Measurements from ENCODE around the gene C19orf47. TPM values are rescaled to one million over a fixed set of nuclear protein-coding genes. Genes with fewer than 3 reads are reported as not detected.

The C19orf47 gene
- total RNA-seq, 1 experiment from 2014 or later = 11.7 TPM

DNA sequence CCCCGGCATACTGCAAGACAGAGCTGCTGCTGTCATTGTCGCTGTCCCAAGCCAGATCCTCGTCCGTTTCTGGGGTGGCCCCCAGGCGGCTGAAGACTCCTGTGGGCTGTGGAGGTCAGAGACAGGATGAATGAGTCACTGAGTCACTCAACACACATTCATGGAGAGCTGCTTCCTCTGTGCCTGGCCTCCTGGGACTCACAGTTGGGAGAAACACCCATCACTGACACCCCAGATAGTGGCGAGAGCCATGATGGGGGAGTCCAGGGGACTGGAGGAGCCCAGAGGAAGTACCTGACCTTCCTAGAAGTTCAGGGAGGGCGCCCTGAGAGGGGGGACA lies 26.0 kb downstream of the C19orf47 start:
- H3K27ac ChIP-seq (ENCODE audit: low read length) = no peak overlapping the region
- H3K9me2 ChIP-seq (replicated peaks; ENCODE audit: insufficient read depth, low read length) = no peaks in the 10 kb centered on the region
- H3K4me2 ChIP-seq (ENCODE audit: low read depth, low read length, poor library complexity, severe bottlenecking) = no peak overlapping the region
- H2AFZ ChIP-seq (ENCODE audit: low read length) = no peak overlapping the region
- H3K79me2 ChIP-seq (ENCODE audit: low read length) = no peaks in the 10 kb centered on the region
- H4K20me1 ChIP-seq (ENCODE audit: insufficient read depth, low read depth, low read length) = no peaks in the 10 kb centered on the region
- no peaks in the 10 kb centered on the region for H3K27me3 ChIP-seq (ENCODE audit: low read length)
- no peak for DNase-seq
- no peaks in the 10 kb centered on the region for H3K9me3 ChIP-seq (ENCODE audit: low read length)
- H3K4me3 ChIP-seq (ENCODE audit: low read length) = no peak overlapping the region
- H3K36me3 ChIP-seq (ENCODE audit: insufficient read depth, low read length) = peaks cover 2% of the 10 kb centered on the region; the same call in 1 of the 2 replicates
- no peak overlapping the region for H3K9ac ChIP-seq (ENCODE audit: low read length)
- H3K4me1 ChIP-seq (ENCODE audit: low read length) = no peaks in the 10 kb centered on the region

DNA sequence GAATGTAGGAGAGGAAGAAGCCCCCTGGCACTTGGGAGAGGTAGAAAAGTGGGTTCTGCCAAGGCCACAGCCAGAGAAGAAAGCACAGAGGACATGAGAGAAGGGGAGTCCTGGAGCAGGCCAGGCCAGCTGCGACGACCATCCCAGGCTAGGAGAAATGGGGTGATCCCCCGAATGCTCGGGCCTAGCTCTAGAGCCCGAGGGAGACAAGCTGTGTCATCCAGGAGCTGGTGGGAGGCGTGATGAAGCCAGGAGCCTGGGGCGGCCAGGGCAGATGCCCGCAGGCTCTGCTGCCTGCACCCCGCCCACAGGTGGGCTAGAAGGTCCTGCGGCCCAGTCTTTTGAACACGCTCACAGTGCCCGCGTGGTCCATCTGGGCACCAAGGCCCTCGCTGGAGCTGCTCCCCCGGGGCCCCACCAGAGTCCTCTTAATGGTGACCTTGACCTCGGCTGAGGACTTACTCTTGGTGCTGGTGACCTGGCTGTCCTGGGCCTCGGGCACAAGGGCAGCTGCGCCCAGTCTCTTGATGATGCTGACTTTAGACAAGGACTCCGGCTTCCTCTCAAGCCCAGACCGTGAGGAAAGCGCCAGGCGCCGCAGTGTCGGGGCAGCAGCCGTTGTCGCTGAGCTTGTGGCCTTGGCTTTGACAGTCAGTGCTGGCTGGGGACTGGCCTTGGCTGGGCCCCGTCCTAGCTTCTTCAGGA lies 26.5 kb downstream of the C19orf47 start:
- Histone ChIP-seq H4K20me1 (ENCODE audit: insufficient read depth, low read depth, low read length) (no peaks in the 10 kb centered on the region), H3K27ac (ENCODE audit: low read length) (no peak overlapping the region), H3K4me2 (ENCODE audit: low read depth, low read length, poor library complexity, severe bottlenecking) (no peak overlapping the region), H3K4me1 (ENCODE audit: low read length) (no peaks in the 10 kb centered on the region), H3K27me3 (ENCODE audit: low read length) (no peaks in the 10 kb centered on the region), H3K9me3 (ENCODE audit: low read length) (no peaks in the 10 kb centered on the region), H3K36me3 (ENCODE audit: insufficient read depth, low read length) (peaks cover 2% of the 10 kb centered on the region; the same call in 1 of the 2 replicates), H3K9ac (ENCODE audit: low read length) (no peak overlapping the region), H3K4me3 (ENCODE audit: low read length) (no peak overlapping the region), H3K79me2 (ENCODE audit: low read length) (no peaks in the 10 kb centered on the region), H2AFZ (ENCODE audit: low read length) (no peak overlapping the region), H3K9me2 (replicated peaks; ENCODE audit: insufficient read depth, low read length) (no peaks in the 10 kb centered on the region)
- no peak for DNase-seq

DNA sequence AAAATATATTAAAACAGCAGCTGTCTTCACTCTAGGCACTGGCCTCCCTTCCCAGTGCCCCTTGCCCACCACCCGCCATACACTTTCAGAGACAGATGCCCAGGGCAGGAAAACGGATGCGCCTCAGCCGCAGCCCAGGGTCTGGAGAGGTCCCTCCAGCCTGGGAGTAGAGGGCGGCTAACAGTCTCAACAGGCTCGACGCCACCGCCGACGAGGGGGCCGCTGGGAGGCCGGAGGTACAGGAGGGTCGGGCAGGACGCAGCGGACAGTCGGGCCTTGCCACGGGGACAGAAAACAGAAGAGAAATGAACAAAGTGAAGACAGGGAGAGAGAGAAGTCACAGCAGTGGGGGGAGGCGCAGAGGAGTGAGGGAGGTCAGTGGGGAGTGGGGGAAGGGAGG lies 27.1 kb downstream of the C19orf47 start:
- Histone ChIP-seq H3K9me3 (ENCODE audit: low read length) (no peaks in the 10 kb centered on the region), H4K20me1 (ENCODE audit: insufficient read depth, low read depth, low read length) (no peaks in the 10 kb centered on the region), H3K4me2 (ENCODE audit: low read depth, low read length, poor library complexity, severe bottlenecking) (no peak overlapping the region), H3K27me3 (ENCODE audit: low read length) (no peaks in the 10 kb centered on the region), H3K27ac (ENCODE audit: low read length) (no peak overlapping the region), H3K4me3 (ENCODE audit: low read length) (no peak overlapping the region), H3K9ac (ENCODE audit: low read length) (no peak overlapping the region), H3K9me2 (replicated peaks; ENCODE audit: insufficient read depth, low read length) (no peaks in the 10 kb centered on the region), H3K36me3 (ENCODE audit: insufficient read depth, low read length) (peaks cover 2% of the 10 kb centered on the region; the same call in 1 of the 2 replicates), H3K79me2 (ENCODE audit: low read length) (no peaks in the 10 kb centered on the region), H2AFZ (ENCODE audit: low read length) (no peak overlapping the region), H3K4me1 (ENCODE audit: low read length) (no peaks in the 10 kb centered on the region)
- no peak for DNase-seq

DNA sequence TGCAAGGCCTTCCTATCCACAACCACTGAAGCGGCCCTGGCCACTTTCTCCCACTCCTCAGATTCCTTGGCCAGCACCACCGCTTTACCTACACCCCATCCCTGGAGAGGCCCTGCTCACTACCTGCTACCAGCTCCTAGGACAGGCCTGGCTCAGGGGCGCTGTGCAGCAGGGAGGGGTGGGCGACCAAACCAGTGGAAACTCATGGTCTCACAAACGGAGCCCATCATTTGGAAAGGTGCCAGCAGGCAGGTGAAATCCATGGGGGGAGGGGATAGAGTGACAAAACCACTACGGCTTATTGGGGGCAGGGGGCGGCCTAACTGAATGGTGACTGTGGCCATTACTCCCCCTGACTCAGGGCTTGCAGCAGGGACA lies 27.6 kb downstream of the C19orf47 start:
- H3K4me1 ChIP-seq (ENCODE audit: low read length) = no peaks in the 10 kb centered on the region
- no peak overlapping the region for H3K4me2 ChIP-seq (ENCODE audit: low read depth, low read length, poor library complexity, severe bottlenecking)
- H3K79me2 ChIP-seq (ENCODE audit: low read length) = no peaks in the 10 kb centered on the region
- no peak overlapping the region for H3K4me3 ChIP-seq (ENCODE audit: low read length)
- peaks cover under 1% of the 10 kb centered on the region; the same call in 1 of the 2 replicates for H3K36me3 ChIP-seq (ENCODE audit: insufficient read depth, low read length)
- no peak overlapping the region for H2AFZ ChIP-seq (ENCODE audit: low read length)
- no peak overlapping the region for H3K27ac ChIP-seq (ENCODE audit: low read length)
- no peaks in the 10 kb centered on the region for H3K27me3 ChIP-seq (ENCODE audit: low read length)
- no peaks in the 10 kb centered on the region for H3K9me3 ChIP-seq (ENCODE audit: low read length)
- no peaks in the 10 kb centered on the region for H3K9me2 ChIP-seq (replicated peaks; ENCODE audit: insufficient read depth, low read length)
- DNase-seq = no peak
- H4K20me1 ChIP-seq (ENCODE audit: insufficient read depth, low read depth, low read length) = no peaks in the 10 kb centered on the region
- no peak overlapping the region for H3K9ac ChIP-seq (ENCODE audit: low read length)

DNA sequence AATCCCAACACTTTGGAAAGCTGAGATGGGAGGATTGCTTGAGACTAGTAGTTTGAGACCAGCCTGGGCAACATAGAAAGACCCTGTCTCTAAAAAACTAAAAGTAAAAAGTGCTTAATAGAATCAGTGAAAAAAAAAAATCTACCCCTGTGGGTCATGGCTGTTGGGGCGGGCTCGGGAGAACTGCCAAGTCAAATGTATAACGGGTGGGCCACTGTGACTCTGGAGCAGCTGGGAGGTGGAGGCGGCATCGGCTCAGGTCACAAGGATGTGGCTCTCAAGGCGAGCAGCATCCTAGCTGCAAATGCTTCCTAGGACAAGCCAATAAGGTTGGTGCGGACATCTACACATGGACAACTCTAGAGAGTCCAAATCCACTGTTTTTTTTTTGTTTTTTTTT lies 30.9 kb downstream of the C19orf47 start:
- Histone ChIP-seq H4K20me1 (ENCODE audit: insufficient read depth, low read depth, low read length) (no peaks in the 10 kb centered on the region), H3K4me2 (ENCODE audit: low read depth, low read length, poor library complexity, severe bottlenecking) (no peak overlapping the region), H3K4me3 (ENCODE audit: low read length) (no peak overlapping the region), H3K9me3 (ENCODE audit: low read length) (no peaks in the 10 kb centered on the region), H3K36me3 (ENCODE audit: insufficient read depth, low read length) (no peaks in the 10 kb centered on the region; the same call in 1 of the 2 replicates), H3K9ac (ENCODE audit: low read length) (no peak overlapping the region), H3K9me2 (replicated peaks; ENCODE audit: insufficient read depth, low read length) (no peaks in the 10 kb centered on the region), H3K27me3 (ENCODE audit: low read length) (no peaks in the 10 kb centered on the region), H3K79me2 (ENCODE audit: low read length) (no peaks in the 10 kb centered on the region), H3K27ac (ENCODE audit: low read length) (no peak overlapping the region), H2AFZ (ENCODE audit: low read length) (no peak overlapping the region), H3K4me1 (ENCODE audit: low read length) (peaks cover 11% of the 10 kb centered on the region)
- no peak for DNase-seq

DNA sequence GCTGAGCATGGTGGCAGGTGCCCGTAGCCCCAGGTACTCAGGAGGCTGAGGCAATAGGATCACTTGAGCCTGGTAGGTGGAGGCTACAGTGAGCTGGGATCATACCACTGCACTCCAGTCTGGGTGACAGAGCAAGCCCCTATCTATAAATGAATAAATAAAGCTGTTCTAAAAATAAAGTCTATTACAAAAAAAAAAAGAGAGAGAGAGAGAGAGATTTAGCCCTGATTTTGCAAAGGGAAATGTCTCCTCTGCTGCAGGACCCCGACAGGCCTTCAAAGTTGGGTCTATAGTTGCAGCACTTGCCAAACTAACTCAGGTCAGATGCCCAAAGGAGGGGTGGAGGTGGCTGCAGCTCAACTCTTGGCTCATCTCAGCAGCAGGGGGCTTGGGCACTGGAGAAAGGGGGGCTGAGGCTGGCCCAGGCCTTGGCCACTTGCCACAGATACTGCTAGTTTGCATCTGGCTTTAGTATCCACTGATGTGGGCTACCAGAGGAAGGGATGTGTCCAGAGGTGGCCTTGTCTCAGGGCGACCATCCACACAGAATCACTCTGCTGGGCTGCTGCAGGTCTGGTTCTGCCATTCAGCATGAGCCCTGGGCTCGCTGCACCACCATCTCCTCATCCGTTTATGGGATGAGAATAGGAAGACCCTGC lies 32.3 kb downstream of the C19orf47 start:
- no peak overlapping the region for H3K4me2 ChIP-seq (ENCODE audit: low read depth, low read length, poor library complexity, severe bottlenecking)
- H3K27me3 ChIP-seq (ENCODE audit: low read length) = no peaks in the 10 kb centered on the region
- H3K9me2 ChIP-seq (replicated peaks; ENCODE audit: insufficient read depth, low read length) = no peaks in the 10 kb centered on the region
- no peak overlapping the region for H3K27ac ChIP-seq (ENCODE audit: low read length)
- no peaks in the 10 kb centered on the region for H4K20me1 ChIP-seq (ENCODE audit: insufficient read depth, low read depth, low read length)
- peaks cover 11% of the 10 kb centered on the region for H3K4me1 ChIP-seq (ENCODE audit: low read length)
- H2AFZ ChIP-seq (ENCODE audit: low read length) = no peak overlapping the region
- H3K9ac ChIP-seq (ENCODE audit: low read length) = no peak overlapping the region
- no peaks in the 10 kb centered on the region; the same call in 1 of the 2 replicates for H3K36me3 ChIP-seq (ENCODE audit: insufficient read depth, low read length)
- no peak for DNase-seq
- no peak overlapping the region for H3K4me3 ChIP-seq (ENCODE audit: low read length)
- no peaks in the 10 kb centered on the region for H3K79me2 ChIP-seq (ENCODE audit: low read length)
- H3K9me3 ChIP-seq (ENCODE audit: low read length) = no peaks in the 10 kb centered on the region

DNA sequence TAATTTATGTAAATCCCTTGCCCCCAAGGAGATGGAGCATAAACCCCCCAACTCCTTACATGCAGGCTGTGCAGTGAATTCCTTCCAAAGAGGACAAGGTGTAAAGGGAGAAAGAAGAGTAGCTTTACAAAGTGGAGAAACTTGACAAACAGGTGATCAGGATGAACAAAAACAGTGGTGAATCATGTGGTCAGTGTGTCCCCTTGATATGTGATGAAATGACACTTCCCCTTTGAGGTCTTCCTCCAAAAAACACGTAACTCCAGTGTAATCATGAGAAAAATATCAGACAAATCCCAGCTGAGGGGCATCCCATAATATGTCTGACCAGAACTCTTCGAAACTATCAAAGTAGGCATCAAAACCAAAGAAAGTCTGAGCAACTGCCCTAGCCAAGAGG lies 33.5 kb downstream of the C19orf47 start:
- Histone ChIP-seq H4K20me1 (ENCODE audit: insufficient read depth, low read depth, low read length) (no peaks in the 10 kb centered on the region), H3K9me2 (replicated peaks; ENCODE audit: insufficient read depth, low read length) (no peaks in the 10 kb centered on the region), H3K27ac (ENCODE audit: low read length) (no peak overlapping the region), H3K9me3 (ENCODE audit: low read length) (no peaks in the 10 kb centered on the region), H3K4me1 (ENCODE audit: low read length) (peaks cover 11% of the 10 kb centered on the region), H3K36me3 (ENCODE audit: insufficient read depth, low read length) (no peaks in the 10 kb centered on the region; the same call in 1 of the 2 replicates), H3K27me3 (ENCODE audit: low read length) (no peaks in the 10 kb centered on the region), H3K4me2 (ENCODE audit: low read depth, low read length, poor library complexity, severe bottlenecking) (no peak overlapping the region), H3K79me2 (ENCODE audit: low read length) (no peaks in the 10 kb centered on the region), H3K4me3 (ENCODE audit: low read length) (no peak overlapping the region), H3K9ac (ENCODE audit: low read length) (no peak overlapping the region), H2AFZ (ENCODE audit: low read length) (no peak overlapping the region)
- DNase-seq = no peak

DNA sequence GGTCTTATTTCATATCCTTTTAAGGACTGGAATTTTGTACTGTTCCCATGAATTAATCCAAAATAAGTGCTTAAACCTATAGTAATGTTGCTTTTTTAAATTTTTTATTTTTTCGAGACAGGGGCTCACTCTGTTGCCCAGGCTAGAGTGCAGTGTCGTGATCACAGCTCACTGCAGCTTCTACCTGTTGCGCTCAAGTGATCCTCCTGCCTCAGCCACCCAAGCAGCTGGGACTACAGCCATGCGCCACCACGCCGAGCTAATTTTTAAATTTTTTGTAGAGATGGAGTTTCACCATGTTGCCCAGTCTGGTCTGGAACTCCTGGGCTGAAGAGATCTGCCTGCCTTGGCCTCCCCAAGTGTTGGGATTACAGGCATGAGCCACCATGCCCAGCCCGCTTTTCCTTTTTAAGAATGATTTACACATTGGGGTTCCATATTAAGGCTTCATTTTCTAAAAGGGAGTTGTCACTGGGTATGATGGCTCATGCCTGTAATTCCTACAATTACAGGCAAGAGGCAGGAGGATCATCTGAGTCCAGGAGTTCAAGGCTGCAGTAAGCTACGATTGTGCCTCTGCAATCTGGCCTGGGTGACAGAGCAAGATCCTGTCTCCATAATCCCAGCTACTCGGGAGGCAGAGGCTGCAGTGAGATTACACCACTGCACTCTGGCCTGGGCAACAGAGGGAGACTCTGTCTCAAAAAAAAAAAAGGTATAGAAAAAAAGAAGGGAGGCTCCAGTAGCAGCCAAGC lies 34.8 kb downstream of the C19orf47 start:
- H3K27me3 ChIP-seq (ENCODE audit: low read length) = no peaks in the 10 kb centered on the region
- no peak overlapping the region for H3K4me2 ChIP-seq (ENCODE audit: low read depth, low read length, poor library complexity, severe bottlenecking)

More for the DNA sequence above, 34.8 kb downstream of the C19orf47 start:
- no peak for DNase-seq
- no peaks in the 10 kb centered on the region for H3K79me2 ChIP-seq (ENCODE audit: low read length)
- no peak overlapping the region for H3K9ac ChIP-seq (ENCODE audit: low read length)
- H3K36me3 ChIP-seq (ENCODE audit: insufficient read depth, low read length) = no peaks in the 10 kb centered on the region; the same call in 1 of the 2 replicates
- H3K9me3 ChIP-seq (ENCODE audit: low read length) = no peaks in the 10 kb centered on the region
- H4K20me1 ChIP-seq (ENCODE audit: insufficient read depth, low read depth, low read length) = no peaks in the 10 kb centered on the region
- H3K9me2 ChIP-seq (replicated peaks; ENCODE audit: insufficient read depth, low read length) = no peaks in the 10 kb centered on the region
- H3K4me1 ChIP-seq (ENCODE audit: low read length) = peaks cover 11% of the 10 kb centered on the region
- no peak overlapping the region for H3K4me3 ChIP-seq (ENCODE audit: low read length)
- H3K27ac ChIP-seq (ENCODE audit: low read length) = no peak overlapping the region
- H2AFZ ChIP-seq (ENCODE audit: low read length) = no peak overlapping the region
